ENCODE measurements around the gene TTC6. TPM values are rescaled to one million over a fixed set of nuclear protein-coding genes. Genes with fewer than 3 reads are reported as not detected.

The TTC6 gene
- total RNA-seq, 2 experiments from 2014 or later, result not detected

GRCh38 chr14:37603688-37604251, 8.3 kb downstream of the TTC6 start:
- Mint-ChIP-seq H3K4me1 (ENCODE audit: low read depth) (peaks cover 4% of the 10 kb centered on the region), H3K9me3 (ENCODE audit: insufficient read depth) (peaks cover 5% of the 10 kb centered on the region), H3K27ac (no peak overlapping the region), H3K36me3 (ENCODE audit: low read depth) (peaks cover 5% of the 10 kb centered on the region), H3K27me3 (ENCODE audit: low read depth) (peaks cover 29% of the 10 kb centered on the region), H3K4me3 (no peak overlapping the region)
- DNase-seq (no peak), ATAC-seq (no peak)
- POLR2A ChIA-PET, result no interaction called here
- CTCF ChIA-PET, result no interaction called here

GRCh38 chr14:37606678-37607077, 11.2 kb downstream of the TTC6 start:
- DNase-seq, result no peak
- POLR2A ChIA-PET, result no interaction called here
- Mint-ChIP-seq H3K36me3 (ENCODE audit: low read depth) (no peaks in the 10 kb centered on the region), H3K9me3 (ENCODE audit: insufficient read depth) (no peaks in the 10 kb centered on the region), H3K4me3 (no peak overlapping the region), H3K4me1 (ENCODE audit: low read depth) (no peaks in the 10 kb centered on the region), H3K27ac (no peak overlapping the region), H3K27me3 (ENCODE audit: low read depth) (peaks cover 11% of the 10 kb centered on the region)
- CTCF ChIA-PET, result no interaction called here
- no peak for ATAC-seq

GRCh38 chr14:37608649-37609048, 13.2 kb downstream of the TTC6 start:
- no peak overlapping the region for H3K27ac Mint-ChIP-seq
- POLR2A ChIA-PET, result no interaction called here
- peaks cover 6% of the 10 kb centered on the region for H3K27me3 Mint-ChIP-seq (ENCODE audit: low read depth)
- no peak overlapping the region for H3K4me3 Mint-ChIP-seq
- no peak for ATAC-seq
- H3K9me3 Mint-ChIP-seq (ENCODE audit: insufficient read depth), result peaks cover 3% of the 10 kb centered on the region
- CTCF ChIA-PET, result no interaction called here
- DNase-seq, result no peak
- no peaks in the 10 kb centered on the region for H3K4me1 Mint-ChIP-seq (ENCODE audit: low read depth)
- no peaks in the 10 kb centered on the region for H3K36me3 Mint-ChIP-seq (ENCODE audit: low read depth)

- DNase-seq (no peak), ATAC-seq (no peak)
- Mint-ChIP-seq H3K27me3 (ENCODE audit: low read depth) (peaks cover 6% of the 10 kb centered on the region), H3K27ac (no peak overlapping the region), H3K36me3 (ENCODE audit: low read depth) (no peaks in the 10 kb centered on the region), H3K4me1 (ENCODE audit: low read depth) (no peaks in the 10 kb centered on the region), H3K4me3 (no peak overlapping the region), H3K9me3 (ENCODE audit: insufficient read depth) (peaks cover 14% of the 10 kb centered on the region)
- CTCF ChIA-PET, result no interaction called here
- POLR2A ChIA-PET, result no interaction called here
Measured at GRCh38 chr14:37610945-37611523, 15.6 kb downstream of the TTC6 start.

GRCh38 chr14:37615582-37616289, 20.3 kb downstream of the TTC6 start:
- ATAC-seq, result no peak
- Mint-ChIP-seq H3K27ac (no peak overlapping the region), H3K27me3 (ENCODE audit: low read depth) (peaks cover 6% of the 10 kb centered on the region), H3K9me3 (ENCODE audit: insufficient read depth) (peaks cover 21% of the 10 kb centered on the region), H3K4me3 (no peak overlapping the region), H3K36me3 (ENCODE audit: low read depth) (no peaks in the 10 kb centered on the region), H3K4me1 (ENCODE audit: low read depth) (no peaks in the 10 kb centered on the region)
- CTCF ChIA-PET, result no interaction called here
- POLR2A ChIA-PET, result no interaction called here
- DNase-seq, result no peak

GRCh38 chr14:37616853-37617252, 21.4 kb downstream of the TTC6 start:
- Mint-ChIP-seq H3K27me3 (ENCODE audit: low read depth) (no peaks in the 10 kb centered on the region), H3K36me3 (ENCODE audit: low read depth) (no peaks in the 10 kb centered on the region), H3K27ac (no peak overlapping the region), H3K4me3 (no peak overlapping the region), H3K9me3 (ENCODE audit: insufficient read depth) (peaks cover 21% of the 10 kb centered on the region), H3K4me1 (ENCODE audit: low read depth) (no peaks in the 10 kb centered on the region)
- ChIA-PET POLR2A (no interaction called here), CTCF (no interaction called here)
- DNase-seq (no peak), ATAC-seq (no peak)

- CTCF ChIA-PET, result no interaction called here
Measured at GRCh38 chr14:37617864-37618365, 22.5 kb downstream of the TTC6 start.

GRCh38 chr14:37618498-37619028, 23.1 kb downstream of the TTC6 start:
- DNase-seq, result no peak
- Mint-ChIP-seq H3K27me3 (ENCODE audit: low read depth) (peaks cover 4% of the 10 kb centered on the region), H3K27ac (no peak overlapping the region), H3K4me1 (ENCODE audit: low read depth) (no peaks in the 10 kb centered on the region), H3K9me3 (ENCODE audit: insufficient read depth) (peaks cover 19% of the 10 kb centered on the region), H3K4me3 (no peak overlapping the region), H3K36me3 (ENCODE audit: low read depth) (no peaks in the 10 kb centered on the region)
- ATAC-seq, result no peak
- ChIA-PET CTCF (no interaction called here), POLR2A (no interaction called here)

More at GRCh38 chr14:37617864-37618365, 22.5 kb downstream of the TTC6 start:
- H3K27ac Mint-ChIP-seq, result no peak overlapping the region
- POLR2A ChIA-PET, result no interaction called here
- no peaks in the 10 kb centered on the region for H3K4me1 Mint-ChIP-seq (ENCODE audit: low read depth)
- DNase-seq (no peak), ATAC-seq (no peak)
- peaks cover 4% of the 10 kb centered on the region for H3K27me3 Mint-ChIP-seq (ENCODE audit: low read depth)
- H3K36me3 Mint-ChIP-seq (ENCODE audit: low read depth), result no peaks in the 10 kb centered on the region
- peaks cover 21% of the 10 kb centered on the region for H3K9me3 Mint-ChIP-seq (ENCODE audit: insufficient read depth)
- H3K4me3 Mint-ChIP-seq, result no peak overlapping the region

GRCh38 chr14:37620856-37621255, 25.4 kb downstream of the TTC6 start:
- CTCF ChIA-PET, result no interaction called here
- POLR2A ChIA-PET, result no interaction called here
- H3K4me1 Mint-ChIP-seq (ENCODE audit: low read depth), result no peaks in the 10 kb centered on the region
- no peak overlapping the region for H3K27ac Mint-ChIP-seq
- DNase-seq (no peak), ATAC-seq (no peak)
- H3K4me3 Mint-ChIP-seq, result no peak overlapping the region
- H3K9me3 Mint-ChIP-seq (ENCODE audit: insufficient read depth), result peaks cover 9% of the 10 kb centered on the region
- H3K27me3 Mint-ChIP-seq (ENCODE audit: low read depth), result peaks cover 4% of the 10 kb centered on the region
- H3K36me3 Mint-ChIP-seq (ENCODE audit: low read depth), result no peaks in the 10 kb centered on the region

- H3K27me3 Mint-ChIP-seq (ENCODE audit: low read depth), result peaks cover 4% of the 10 kb centered on the region
- H3K4me3 Mint-ChIP-seq, result no peak overlapping the region
- CTCF ChIA-PET, result no interaction called here
- H3K27ac Mint-ChIP-seq, result no peak overlapping the region
- H3K9me3 Mint-ChIP-seq (ENCODE audit: insufficient read depth), result no peaks in the 10 kb centered on the region
- no peak for ATAC-seq
- no peaks in the 10 kb centered on the region for H3K36me3 Mint-ChIP-seq (ENCODE audit: low read depth)
- no peak for DNase-seq
- H3K4me1 Mint-ChIP-seq (ENCODE audit: low read depth), result no peaks in the 10 kb centered on the region
- POLR2A ChIA-PET, result no interaction called here
Measured at GRCh38 chr14:37622231-37622923, 26.9 kb downstream of the TTC6 start.

- Mint-ChIP-seq H3K4me1 (ENCODE audit: low read depth) (no peaks in the 10 kb centered on the region), H3K9me3 (ENCODE audit: insufficient read depth) (no peaks in the 10 kb centered on the region), H3K27ac (no peak overlapping the region), H3K36me3 (ENCODE audit: low read depth) (no peaks in the 10 kb centered on the region), H3K27me3 (ENCODE audit: low read depth) (peaks cover 4% of the 10 kb centered on the region), H3K4me3 (no peak overlapping the region)
- ChIA-PET CTCF (no interaction called here), POLR2A (no interaction called here)
- ATAC-seq, result no peak
- DNase-seq, result no peak
Measured at GRCh38 chr14:37623426-37623951, 28.1 kb downstream of the TTC6 start.

- Mint-ChIP-seq H3K27me3 (ENCODE audit: low read depth) (peaks cover 4% of the 10 kb centered on the region), H3K4me1 (ENCODE audit: low read depth) (no peaks in the 10 kb centered on the region), H3K9me3 (ENCODE audit: insufficient read depth) (no peaks in the 10 kb centered on the region), H3K36me3 (ENCODE audit: low read depth) (no peaks in the 10 kb centered on the region), H3K27ac (no peak overlapping the region), H3K4me3 (no peak overlapping the region)
- ATAC-seq (no peak), DNase-seq (no peak)
- ChIA-PET POLR2A (no interaction called here), CTCF (no interaction called here)
Measured at GRCh38 chr14:37623971-37624370, 28.5 kb downstream of the TTC6 start.

Measured in activated CD8-positive, alpha-beta T cell treated with anti-CD3 and anti-CD28 coated beads, Interleukin-2, amount 10 ng/mL, durations not matched to agents 7 days and 5 days (primary cell).